ENCODE results near the gene TPBGL. TPM values are rescaled to one million over a fixed set of nuclear protein-coding genes. Genes with fewer than 3 reads are reported as not detected.

The TPBGL gene, protein sequence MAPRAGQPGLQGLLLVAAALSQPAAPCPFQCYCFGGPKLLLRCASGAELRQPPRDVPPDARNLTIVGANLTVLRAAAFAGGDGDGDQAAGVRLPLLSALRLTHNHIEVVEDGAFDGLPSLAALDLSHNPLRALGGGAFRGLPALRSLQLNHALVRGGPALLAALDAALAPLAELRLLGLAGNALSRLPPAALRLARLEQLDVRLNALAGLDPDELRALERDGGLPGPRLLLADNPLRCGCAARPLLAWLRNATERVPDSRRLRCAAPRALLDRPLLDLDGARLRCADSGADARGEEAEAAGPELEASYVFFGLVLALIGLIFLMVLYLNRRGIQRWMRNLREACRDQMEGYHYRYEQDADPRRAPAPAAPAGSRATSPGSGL
- total RNA-seq (under 0.01 TPM in 1 of 2 replicates, not detected in the other), polyA plus RNA-seq (not detected in 2 replicates), polyA minus RNA-seq (ENCODE audit: low replicate concordance) (0.33 TPM in 1 of 2 replicates, not detected in the other)
- polyA plus RNA-seq (2012), result 0.06 TPM in 1 of 2 replicates, not detected in the other

GRCh38 chr11:75240311-75241035 is at the start of gene TPBGL:
TSS of gene TPBGL (plus strand) at chr11:75240774. CDS start at chr11:75241050, 276 bp downstream.
- TF ChIP-seq CTCF (conservative IDR thresholded peaks at IDR 0.05 in 1 of 2, IDR thresholded peaks at IDR 0.05 in 1 of 2; ENCODE audit: low read depth in 1 of 2, low read length in 2 of 2) (no peak), EZH2 (IDR thresholded peaks at IDR 0.05; ENCODE audit: low read length, missing control alignments) (peak; percentile 47)
- Histone ChIP-seq H4K20me1 (ENCODE audit: control insufficient read depth, extremely low read depth, insufficient read depth, low read length) (no peaks in the 10 kb centered on the region), H3K36me3 (ENCODE audit: control insufficient read depth, insufficient read depth, low read length) (no peaks in the 10 kb centered on the region), H3K79me2 (ENCODE audit: control insufficient read depth, insufficient read depth, low read length) (no peaks in the 10 kb centered on the region), H3K27me3 (ENCODE audit: control insufficient read depth, insufficient read depth, low read length) (peaks cover 37% of the 10 kb centered on the region), H2AFZ (ENCODE audit: low read length) (peak within 1 kb of the TSS; percentile 73), H3K9ac (ENCODE audit: insufficient read depth, low read length) (no peak within 1 kb of the TSS), H3K27ac (ENCODE audit: insufficient read depth, low read length) (no peak within 1 kb of the TSS), H3K4me3 (replicated peaks in 1 of 4; ENCODE audit: control extremely low read depth in 1 of 4, insufficient read depth in 1 of 4, low read depth in 3 of 4, low read length in 4 of 4) (peak within 1 kb of the TSS in 2 of 4 experiments; percentile 30 to 31), H3K4me2 (ENCODE audit: extremely low read depth, insufficient read depth, low read length) (peak within 1 kb of the TSS; percentile 64), H3K9me3 (ENCODE audit: control insufficient read depth, insufficient read depth, low read depth, low read length) (no peaks in the 10 kb centered on the region), H3K4me1 (ENCODE audit: control insufficient read depth, extremely low read depth, insufficient read depth, low read length) (no peaks in the 10 kb centered on the region)
- peak in 1 of 2 donors; percentile 6 for DNase-seq (ENCODE audit: low read depth in 2 of 2)

DNA sequence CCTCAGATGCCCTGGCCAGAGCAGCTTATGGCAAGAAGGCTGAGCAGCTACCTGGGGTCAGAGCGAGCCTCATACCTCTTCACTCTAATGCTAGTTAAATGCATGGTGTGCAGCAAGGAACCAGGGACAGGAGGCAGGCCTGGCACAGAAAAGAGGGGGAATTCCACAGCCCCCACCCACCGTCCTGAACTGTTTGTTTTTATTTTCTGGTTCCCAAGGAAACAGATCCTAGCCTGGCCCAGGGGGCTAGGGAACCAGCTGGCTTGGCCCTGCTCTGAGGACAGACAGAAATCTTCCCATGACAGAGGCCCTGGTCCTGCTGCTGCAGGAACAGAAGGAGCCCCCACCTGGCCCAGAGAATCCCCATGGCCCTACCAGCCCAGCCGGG is 49.2 kb upstream of the TPBGL start:
- H3K79me2 ChIP-seq (ENCODE audit: control insufficient read depth, insufficient read depth, low read length), result no peaks in the 10 kb centered on the region
- no peak overlapping the region for H3K9ac ChIP-seq (ENCODE audit: insufficient read depth, low read length)
- no peak overlapping the region for H3K4me2 ChIP-seq (ENCODE audit: extremely low read depth, insufficient read depth, low read length)
- TF ChIP-seq EZH2 (IDR thresholded peaks at IDR 0.05; ENCODE audit: low read length, missing control alignments) (no peak), CTCF (conservative IDR thresholded peaks at IDR 0.05 in 1 of 2, IDR thresholded peaks at IDR 0.05 in 1 of 2; ENCODE audit: low read depth in 1 of 2, low read length in 2 of 2) (no peak)
- no peaks in the 10 kb centered on the region for H3K4me1 ChIP-seq (ENCODE audit: control insufficient read depth, extremely low read depth, insufficient read depth, low read length)
- no peak overlapping the region for H2AFZ ChIP-seq (ENCODE audit: low read length)
- no peaks in the 10 kb centered on the region for H3K36me3 ChIP-seq (ENCODE audit: control insufficient read depth, insufficient read depth, low read length)
- no peak for DNase-seq (ENCODE audit: low read depth in 2 of 2)
- H3K27ac ChIP-seq (ENCODE audit: insufficient read depth, low read length), result no peak overlapping the region
- H4K20me1 ChIP-seq (ENCODE audit: control insufficient read depth, extremely low read depth, insufficient read depth, low read length), result no peaks in the 10 kb centered on the region
- H3K9me3 ChIP-seq (ENCODE audit: control insufficient read depth, insufficient read depth, low read depth, low read length), result no peaks in the 10 kb centered on the region
- H3K4me3 ChIP-seq (replicated peaks in 1 of 4; ENCODE audit: control extremely low read depth in 1 of 4, insufficient read depth in 1 of 4, low read depth in 3 of 4, low read length in 4 of 4), result no peak overlapping the region
- no peaks in the 10 kb centered on the region for H3K27me3 ChIP-seq (ENCODE audit: control insufficient read depth, insufficient read depth, low read length)

DNA sequence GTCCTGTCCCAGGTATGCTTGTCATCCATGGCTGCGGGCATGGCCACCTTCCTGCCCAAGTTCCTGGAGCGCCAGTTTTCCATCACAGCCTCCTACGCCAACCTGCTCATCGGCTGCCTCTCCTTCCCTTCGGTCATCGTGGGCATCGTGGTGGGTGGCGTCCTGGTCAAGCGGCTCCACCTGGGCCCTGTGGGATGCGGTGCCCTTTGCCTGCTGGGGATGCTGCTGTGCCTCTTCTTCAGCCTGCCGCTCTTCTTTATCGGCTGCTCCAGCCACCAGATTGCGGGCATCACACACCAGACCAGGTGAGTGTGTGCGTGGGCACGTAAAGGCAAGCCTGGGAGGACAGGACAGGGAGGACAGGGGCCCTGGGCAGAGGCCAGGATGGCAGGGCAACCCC is 47.3 kb upstream of the TPBGL start:
- Histone ChIP-seq H3K27ac (ENCODE audit: insufficient read depth, low read length) (no peak overlapping the region), H3K9ac (ENCODE audit: insufficient read depth, low read length) (no peak overlapping the region), H4K20me1 (ENCODE audit: control insufficient read depth, extremely low read depth, insufficient read depth, low read length) (no peaks in the 10 kb centered on the region), H3K4me1 (ENCODE audit: control insufficient read depth, extremely low read depth, insufficient read depth, low read length) (no peaks in the 10 kb centered on the region), H3K4me3 (replicated peaks in 1 of 4; ENCODE audit: control extremely low read depth in 1 of 4, insufficient read depth in 1 of 4, low read depth in 3 of 4, low read length in 4 of 4) (no peak overlapping the region), H3K9me3 (ENCODE audit: control insufficient read depth, insufficient read depth, low read depth, low read length) (no peaks in the 10 kb centered on the region), H3K36me3 (ENCODE audit: control insufficient read depth, insufficient read depth, low read length) (no peaks in the 10 kb centered on the region), H3K79me2 (ENCODE audit: control insufficient read depth, insufficient read depth, low read length) (no peaks in the 10 kb centered on the region), H3K27me3 (ENCODE audit: control insufficient read depth, insufficient read depth, low read length) (peaks cover under 1% of the 10 kb centered on the region), H3K4me2 (ENCODE audit: extremely low read depth, insufficient read depth, low read length) (no peak overlapping the region), H2AFZ (ENCODE audit: low read length) (no peak overlapping the region)
- no peak for DNase-seq (ENCODE audit: low read depth in 2 of 2)
- TF ChIP-seq CTCF (conservative IDR thresholded peaks at IDR 0.05 in 1 of 2, IDR thresholded peaks at IDR 0.05 in 1 of 2; ENCODE audit: low read depth in 1 of 2, low read length in 2 of 2), result no peak
- TF ChIP-seq EZH2 (IDR thresholded peaks at IDR 0.05; ENCODE audit: low read length, missing control alignments), result no peak
